ENCODE data around the gene PLAAT5.
"Not testable (repeated sequence)": the region's sequence is repeated elsewhere in the genome, so short reads cannot be mapped to it uniquely, and the experiment has no call there.

The PLAAT5 gene

GRCh38 chr11:63476618-63477017 is 14.3 kb downstream of the PLAAT5 start:
- no peak for DNase-seq

GRCh38 chr11:63472372-63472771 is 18.6 kb downstream of the PLAAT5 start:
- no peak for DNase-seq

GRCh38 chr11:63470311-63470710 is 20.7 kb downstream of the PLAAT5 start:
- no peak for DNase-seq

- DNase-seq: no peak
Observed at GRCh38 chr11:63462137-63462536, 28.8 kb downstream of the PLAAT5 start.

- DNase-seq: no peak
Observed at GRCh38 chr11:63459586-63459985, 31.4 kb downstream of the PLAAT5 start.

- DNase-seq: no peak
Observed at GRCh38 chr11:63448646-63449045, 42.3 kb downstream of the PLAAT5 start.

GRCh38 chr11:63445720-63446119 is 45.2 kb downstream of the PLAAT5 start:
- no peak for DNase-seq

- no peak for DNase-seq
Observed at GRCh38 chr11:63445118-63445517, 45.8 kb downstream of the PLAAT5 start.

GRCh38 chr11:63444160-63444559 is 46.8 kb downstream of the PLAAT5 start:
- DNase-seq: no peak

- DNase-seq: no peak
Observed at GRCh38 chr11:63443714-63444113, 47.3 kb downstream of the PLAAT5 start.

- not testable (repeated sequence) for DNase-seq
Observed at GRCh38 chr11:63435831-63436230, 55.1 kb downstream of the PLAAT5 start.

- DNase-seq: not testable (repeated sequence)
Observed at GRCh38 chr11:63435351-63435750, 55.6 kb downstream of the PLAAT5 start.

- not testable (repeated sequence) for DNase-seq
Observed at GRCh38 chr11:63430731-63431130, 60.2 kb downstream of the PLAAT5 start.

- no peak for DNase-seq
Observed at GRCh38 chr11:63427971-63428508, 62.9 kb downstream of the PLAAT5 start.

GRCh38 chr11:63417174-63417852 is 73.7 kb downstream of the PLAAT5 start:
- no peak for DNase-seq
